Forelimb muscle (tissue), 1 donor: Measurements from ENCODE around the gene FILIP1L. TPM values are rescaled to one million over a fixed set of nuclear protein-coding genes. Genes with fewer than 3 reads are reported as not detected.
A peak's percentile ranks its signal among the peaks of the same experiment; 100 is the strongest.

ENCODE experiments used
- DNase-seq: peaks from one replicate; pipeline ENCODE4 v3.0.0-alpha.2; 2013; ENCODE audit warnings: low read depth
- polyA plus RNA-seq: library from polyadenylated mRNA; unstranded; fragments of 120-200 nt; gene quantifications from one replicate; pipeline ENCODE4 v1.2.1, GENCODE V29; 2013; ENCODE audit not compliant: insufficient read length

Gene FILIP1L
- polyA plus RNA-seq, 1 donor, result 50.9 TPM

- no peak for DNase-seq
Measured at GRCh38 chr3:99953596-99953995, 160.7 kb downstream of the FILIP1L start.

DNA sequence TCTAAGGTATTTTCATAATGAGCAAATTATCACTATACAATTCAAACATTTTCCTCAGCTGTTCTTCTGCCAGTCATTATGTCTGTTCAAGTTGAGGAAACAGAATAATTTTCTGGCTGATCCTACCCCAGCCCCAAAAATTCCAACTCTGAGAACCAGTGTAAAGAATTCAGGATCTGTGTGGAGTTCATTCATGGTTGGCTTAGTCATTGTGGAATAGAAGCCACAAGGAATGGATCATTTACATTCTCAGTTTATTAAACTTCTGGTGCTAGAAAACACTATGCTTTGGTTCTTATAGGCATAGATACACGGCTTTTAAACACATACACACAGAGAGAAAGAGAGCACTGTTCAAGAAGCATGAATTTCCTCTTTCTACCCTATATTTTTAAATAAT lies 162.0 kb downstream of the FILIP1L start:
- no peak for DNase-seq

- DNase-seq, result no peak
Measured at GRCh38 chr3:99951701-99952100, 162.6 kb downstream of the FILIP1L start.

DNA sequence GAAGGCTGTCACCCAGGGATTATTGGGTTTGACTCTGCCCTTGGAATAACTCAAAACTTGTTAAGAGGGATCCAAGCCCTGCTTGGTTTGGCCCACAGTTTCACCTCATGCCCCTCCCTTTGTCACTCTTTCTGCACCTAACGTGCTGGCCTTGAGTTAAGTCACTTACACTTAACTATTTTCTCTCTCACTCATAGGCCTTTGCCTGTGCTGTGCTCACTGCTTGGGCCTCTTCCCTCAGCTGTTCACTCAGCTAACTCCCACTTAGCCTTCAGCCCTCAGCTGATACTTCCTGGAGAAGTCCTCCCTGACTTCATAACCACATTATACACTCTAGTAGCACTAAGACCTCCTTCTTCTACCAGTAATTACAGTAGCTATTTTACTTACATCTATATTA lies 163.4 kb downstream of the FILIP1L start:
- DNase-seq, result no peak

DNA sequence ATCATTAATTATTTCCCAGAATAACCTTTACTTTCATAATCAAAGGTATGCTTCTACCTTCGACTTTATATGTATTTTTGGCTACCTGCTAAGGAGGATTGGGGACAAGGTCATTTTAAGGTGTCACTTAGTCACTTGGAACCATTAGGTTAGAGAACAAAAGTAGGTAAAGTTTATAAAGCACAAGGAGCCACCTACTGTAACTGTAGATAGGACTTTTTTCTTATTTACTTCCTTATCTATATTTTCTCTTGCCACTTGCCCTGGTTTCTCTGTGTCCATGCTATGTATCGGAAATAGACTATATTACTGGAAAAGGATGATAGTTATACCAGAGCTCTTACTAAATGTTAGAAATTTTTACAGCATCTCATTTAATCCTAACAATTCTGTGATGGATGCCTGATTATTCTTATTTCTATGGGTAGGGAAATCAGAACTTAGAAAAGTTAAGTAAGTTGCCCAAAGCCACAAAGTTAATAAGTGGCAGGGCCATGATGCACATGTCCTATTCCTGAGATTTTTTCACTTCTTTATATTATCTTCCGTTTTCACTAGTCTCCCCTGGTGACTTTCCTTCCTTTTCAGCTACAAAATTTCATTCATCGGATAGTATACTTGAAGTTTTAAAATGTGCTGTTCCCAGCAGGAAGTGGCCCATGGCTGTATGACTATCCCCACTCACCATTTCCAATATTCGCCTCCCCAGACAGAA lies 164.2 kb downstream of the FILIP1L start:
- no peak for DNase-seq

GRCh38 chr3:99948467-99949089 lies 165.7 kb downstream of the FILIP1L start:
- DNase-seq, result no peak

GRCh38 chr3:99947356-99947755 lies 166.9 kb downstream of the FILIP1L start:
- DNase-seq, result no peak

DNA sequence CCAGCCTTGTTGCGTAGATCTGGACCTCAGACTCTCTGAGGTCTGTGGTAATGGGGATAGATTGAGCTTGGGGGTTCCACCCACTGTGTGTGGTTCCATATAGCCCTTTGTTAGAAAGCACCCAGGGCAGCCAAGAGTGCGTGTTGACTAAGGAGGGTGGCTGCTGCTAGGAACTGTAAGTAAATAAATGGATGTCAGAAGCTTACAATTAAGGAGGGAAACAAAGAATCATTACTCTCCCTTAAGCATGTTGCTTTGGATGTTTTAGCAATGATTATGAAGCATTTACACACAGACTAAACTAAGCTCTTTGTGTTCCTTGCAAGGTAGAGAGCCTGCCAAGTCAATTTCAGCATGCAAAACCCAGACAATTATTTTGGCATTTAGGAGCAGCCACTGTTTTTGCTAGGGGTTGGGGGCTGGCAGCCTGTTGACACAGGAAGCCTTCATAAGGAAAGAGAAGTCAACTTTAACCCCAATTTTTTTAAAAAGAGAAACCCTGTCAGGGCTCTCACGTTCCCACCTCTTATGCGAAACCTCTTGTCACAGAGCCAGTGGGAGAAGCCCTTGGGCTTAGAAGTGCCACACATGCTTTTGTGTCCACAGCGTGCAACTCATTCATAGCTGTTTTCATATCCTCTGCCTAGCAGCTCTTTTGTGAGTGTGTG lies 168.8 kb downstream of the FILIP1L start:
- DNase-seq, result no peak

DNA sequence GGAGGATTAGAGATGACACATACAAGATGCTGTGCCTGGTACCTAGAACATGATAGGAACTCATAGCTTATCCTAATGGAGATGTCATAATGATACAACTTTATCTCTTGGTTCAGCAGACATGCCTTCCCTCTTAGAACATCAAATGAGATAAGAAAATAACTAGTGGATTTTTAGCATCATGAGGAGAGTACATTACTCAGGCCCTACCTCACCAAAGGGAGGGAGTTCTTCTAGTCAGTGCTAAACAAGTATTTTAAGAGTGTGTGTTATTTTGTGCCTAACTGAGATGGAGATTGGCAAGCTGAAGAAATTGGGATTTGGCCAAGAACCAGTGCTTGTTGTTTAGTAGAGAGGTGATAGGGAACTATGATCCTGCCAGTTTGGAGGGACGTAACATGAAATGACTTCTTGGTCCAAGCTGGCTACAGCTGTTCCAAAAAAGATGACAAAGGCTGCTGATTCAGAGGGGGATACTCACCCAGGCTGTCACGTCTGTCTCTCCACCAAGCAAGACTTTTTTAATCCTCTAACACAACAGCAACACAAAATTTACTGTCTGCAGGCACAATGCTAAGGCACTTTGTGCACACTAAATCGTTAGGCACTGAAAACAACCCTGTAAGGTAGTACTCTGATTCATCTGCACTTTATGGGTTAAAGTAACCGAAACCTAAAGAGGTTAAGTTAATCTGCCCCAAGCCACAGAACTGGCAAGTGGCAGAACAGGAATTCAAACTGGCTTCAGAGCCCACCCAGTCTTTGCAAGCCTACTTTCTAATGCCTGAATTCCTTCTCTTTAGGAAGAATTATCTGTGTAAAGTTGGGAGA lies 170.2 kb downstream of the FILIP1L start:
- DNase-seq, result no peak

GRCh38 chr3:99941211-99941610 lies 173.1 kb downstream of the FILIP1L start:
- DNase-seq, result no peak

DNA sequence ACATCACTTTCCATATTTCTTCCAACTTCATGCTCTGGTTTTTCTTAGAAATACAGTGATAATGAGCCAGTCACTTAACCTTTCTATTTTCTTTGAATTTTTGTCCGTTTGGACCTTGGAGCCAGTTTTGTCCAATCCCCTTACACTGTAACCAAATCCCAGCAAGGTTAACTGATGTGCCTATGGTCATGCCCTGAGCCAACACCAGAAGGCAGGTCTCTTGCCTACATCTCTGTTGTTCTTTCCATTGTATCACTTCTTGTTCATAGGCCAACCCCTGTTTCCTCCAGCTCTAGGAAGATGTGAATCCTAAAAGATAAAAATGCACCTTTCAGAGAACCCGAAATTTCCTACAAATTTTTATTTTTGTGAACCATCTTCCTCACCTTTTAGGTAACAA lies 174.0 kb downstream of the FILIP1L start:
- DNase-seq, result no peak

DNA sequence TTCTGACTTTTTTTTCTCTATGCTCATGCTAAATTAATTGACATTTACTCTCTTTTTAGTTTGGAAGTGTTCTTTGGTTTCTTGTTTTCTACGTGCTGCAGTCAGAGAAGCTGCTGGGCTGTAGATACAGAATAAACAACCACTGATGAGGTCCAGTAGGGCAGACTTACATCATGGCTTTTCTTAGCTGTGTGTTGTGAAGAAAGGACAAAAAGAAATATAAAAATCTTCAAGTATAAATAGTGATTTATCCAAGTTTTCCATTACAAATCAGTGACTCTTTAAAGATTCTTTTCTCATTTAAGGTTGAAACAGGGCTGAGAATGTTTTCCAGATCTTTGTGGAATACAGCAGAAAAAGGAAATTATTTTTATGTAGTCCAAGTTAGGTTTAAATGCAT lies 174.4 kb downstream of the FILIP1L start:
- no peak for DNase-seq

- DNase-seq, result no peak
Measured at GRCh38 chr3:99938270-99938911, 175.9 kb downstream of the FILIP1L start.

- peak; percentile 86 for DNase-seq
Measured at GRCh38 chr3:99934975-99935797, 179.1 kb downstream of the FILIP1L start.

- no peak for DNase-seq
Measured at GRCh38 chr3:99933971-99934750, 180.1 kb downstream of the FILIP1L start.

DNA sequence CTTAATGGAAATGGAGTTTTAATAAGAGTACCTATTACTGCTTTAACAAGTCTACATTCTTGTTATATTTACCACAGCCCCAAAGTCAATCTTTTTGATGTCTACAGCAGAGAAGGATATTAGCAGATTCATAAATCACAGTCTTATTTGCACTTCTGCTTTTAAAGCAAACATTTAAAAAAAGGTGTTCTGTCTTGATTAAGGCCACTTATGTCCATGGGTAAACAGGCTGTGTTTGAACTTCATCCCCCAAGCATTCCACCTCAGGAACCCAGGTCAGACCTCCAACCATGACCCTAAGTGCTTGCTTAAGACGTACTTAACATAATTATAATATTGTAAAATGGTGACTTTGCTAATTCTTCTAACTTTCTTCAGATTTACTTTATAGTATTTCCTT lies 183.2 kb downstream of the FILIP1L start:
- no peak for DNase-seq

- DNase-seq, result no peak
Measured at GRCh38 chr3:99929745-99930139, 184.6 kb downstream of the FILIP1L start.

DNA sequence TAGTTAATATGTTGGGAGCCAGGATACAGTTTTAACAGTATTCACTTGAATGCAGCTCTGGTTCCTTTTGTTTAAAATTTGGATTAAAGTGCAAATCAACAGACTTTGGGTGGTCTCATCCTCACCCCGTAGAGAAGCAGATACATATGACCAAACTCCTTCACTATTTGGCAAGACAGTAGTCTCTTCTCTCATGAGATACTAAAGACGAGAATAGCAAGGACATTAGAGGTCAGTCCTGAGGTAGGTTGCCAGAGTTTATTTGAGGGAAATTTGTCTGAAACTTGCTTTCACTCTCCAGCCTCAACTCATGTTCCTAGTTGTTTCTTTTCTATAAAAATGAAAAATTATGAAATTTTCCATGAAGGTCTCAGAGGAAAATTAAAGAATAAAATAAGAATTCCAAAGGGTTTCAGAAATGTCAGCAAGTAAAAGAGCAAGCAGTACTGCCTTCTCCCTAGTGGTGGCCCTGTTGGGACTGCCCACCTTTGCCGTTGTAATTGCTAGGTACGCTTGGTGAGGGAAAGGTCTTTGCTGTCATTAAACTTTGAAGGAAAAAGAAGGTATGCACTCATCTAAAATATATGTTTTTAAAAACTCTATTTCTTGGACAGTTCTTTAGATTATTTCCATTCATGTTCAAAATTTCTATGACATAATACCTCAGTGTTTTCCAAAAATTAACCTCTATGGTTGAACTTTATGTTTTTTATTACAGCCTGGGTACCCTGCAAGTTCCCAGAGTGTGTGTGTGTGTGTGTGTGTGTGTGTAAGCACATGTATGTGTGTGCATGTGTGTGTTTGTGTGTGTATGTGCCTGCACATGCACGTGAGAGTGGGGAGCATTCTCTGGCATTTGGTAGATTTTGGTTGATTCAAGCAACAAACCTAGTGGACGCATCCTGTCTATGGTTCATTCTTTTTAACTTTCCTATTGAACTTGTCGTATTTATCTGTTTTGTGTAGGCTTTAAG lies 185.2 kb downstream of the FILIP1L start:
- DNase-seq, result peak; percentile 88
